HG02973 (cell line): ENCODE data around the gene TP53BP2.

Experiments
- ATAC-seq: cut with Tn5 transposase; IDR thresholded peaks from one replicate; pipeline ENCODE4 v1.9.1; 2021; ENCODE audit warnings: moderate library complexity; ENCODE audit not compliant: unreplicated experiment

The TP53BP2 gene

DNA sequence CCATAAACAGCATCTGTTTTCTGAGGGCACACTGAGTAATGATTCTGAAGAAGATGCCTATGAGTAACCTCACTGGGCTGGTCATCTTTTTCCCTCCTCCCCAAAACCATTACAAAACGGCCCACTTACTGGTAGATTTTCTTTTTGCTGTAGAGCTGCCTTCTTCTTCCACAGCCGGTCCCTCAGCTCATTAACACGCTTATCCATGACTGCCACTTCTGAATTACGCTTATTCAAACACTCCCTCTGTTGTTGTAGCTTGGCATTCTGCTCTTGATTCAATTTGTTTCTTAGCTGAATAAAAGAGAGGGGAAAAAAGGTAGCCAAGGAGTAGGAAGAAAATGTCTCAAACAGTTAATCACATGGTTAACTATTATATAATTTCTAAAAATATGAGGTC is 43.1 kb downstream of the TP53BP2 start:
- no peak for ATAC-seq

GRCh38 chr1:223802032-223802431 is 43.7 kb downstream of the TP53BP2 start:
- no peak for ATAC-seq

- no peak for ATAC-seq
These were observed 49.5 kb downstream of the TP53BP2 start for GRCh38 chr1:223796210-223796609.

DNA sequence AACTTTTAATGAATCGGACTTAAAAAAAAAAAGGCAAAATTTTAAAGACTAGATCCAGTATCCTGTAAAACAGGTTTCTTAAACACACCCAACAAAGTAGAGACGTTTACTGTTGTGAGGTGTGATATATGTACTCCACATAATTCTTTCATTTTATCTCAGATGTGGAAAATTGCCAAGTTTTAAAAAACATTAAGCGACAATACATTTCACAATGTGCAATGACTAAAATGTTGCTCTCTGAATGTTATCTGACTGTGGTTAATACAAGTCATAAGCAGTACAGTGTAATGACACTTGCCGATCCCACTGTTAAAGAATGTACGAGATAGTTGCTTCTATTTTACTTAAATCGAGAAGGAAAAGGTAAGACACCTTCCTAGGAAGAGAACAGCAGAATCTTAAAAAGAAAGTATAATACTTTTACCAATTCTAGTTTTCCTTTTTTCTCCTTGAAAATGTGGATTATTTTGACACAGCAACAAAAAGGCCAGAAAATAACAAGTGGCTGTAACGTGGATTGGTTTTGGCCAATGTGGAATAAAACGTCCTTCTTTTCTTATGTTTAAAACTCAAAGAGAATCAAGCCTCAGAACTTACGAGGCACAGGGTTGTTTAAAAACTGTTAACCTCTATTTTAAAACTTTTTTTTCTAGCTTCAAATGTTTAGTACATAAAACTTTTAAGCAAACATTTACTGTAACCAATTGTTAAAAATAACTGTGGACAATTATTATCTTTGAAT is 51.4 kb downstream of the TP53BP2 start:
- ATAC-seq: no peak

DNA sequence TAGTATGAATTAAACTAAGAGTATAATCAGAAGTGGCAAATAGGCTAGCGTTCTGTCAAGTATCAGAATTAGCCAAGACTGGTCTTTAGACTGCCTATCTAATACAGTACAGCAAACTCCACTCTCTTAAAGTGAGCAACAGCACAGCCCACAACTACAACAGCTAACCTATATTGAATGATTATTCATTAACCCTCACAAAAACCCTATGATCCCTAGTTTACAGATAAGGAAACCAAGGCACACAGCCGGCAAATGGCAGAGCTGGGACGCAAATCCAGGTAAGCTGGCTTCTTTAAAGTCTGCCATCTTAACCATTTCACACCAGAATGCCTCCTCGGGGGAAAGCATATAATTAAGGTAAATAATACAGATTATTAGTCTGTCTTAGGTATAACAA is 52.0 kb downstream of the TP53BP2 start:
- no peak for ATAC-seq

- ATAC-seq: no peak
These were observed 53.7 kb downstream of the TP53BP2 start for GRCh38 chr1:223792046-223792445.

- no peak for ATAC-seq
These were observed 56.9 kb downstream of the TP53BP2 start for GRCh38 chr1:223788746-223789415.

- no peak for ATAC-seq
These were observed 59.9 kb downstream of the TP53BP2 start for GRCh38 chr1:223785808-223786207.

DNA sequence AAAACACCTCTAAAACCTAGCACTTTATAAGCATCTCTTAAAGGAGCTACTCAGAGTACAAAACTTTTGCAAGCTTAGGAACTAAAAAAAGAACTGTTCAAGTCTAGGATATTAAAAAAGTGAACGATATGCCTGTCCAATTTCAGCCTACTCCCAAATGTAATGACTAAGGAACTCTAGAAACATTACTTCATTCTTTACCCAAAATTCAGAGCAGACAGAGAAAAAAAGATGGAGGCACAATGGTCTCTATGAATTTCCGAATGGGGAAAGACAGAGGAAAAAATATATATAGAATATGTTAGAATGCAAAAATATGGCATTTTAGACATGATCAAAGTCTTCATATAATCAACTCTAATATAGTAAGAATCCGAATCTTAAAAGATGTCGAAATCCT is 61.2 kb downstream of the TP53BP2 start:
- no peak for ATAC-seq

DNA sequence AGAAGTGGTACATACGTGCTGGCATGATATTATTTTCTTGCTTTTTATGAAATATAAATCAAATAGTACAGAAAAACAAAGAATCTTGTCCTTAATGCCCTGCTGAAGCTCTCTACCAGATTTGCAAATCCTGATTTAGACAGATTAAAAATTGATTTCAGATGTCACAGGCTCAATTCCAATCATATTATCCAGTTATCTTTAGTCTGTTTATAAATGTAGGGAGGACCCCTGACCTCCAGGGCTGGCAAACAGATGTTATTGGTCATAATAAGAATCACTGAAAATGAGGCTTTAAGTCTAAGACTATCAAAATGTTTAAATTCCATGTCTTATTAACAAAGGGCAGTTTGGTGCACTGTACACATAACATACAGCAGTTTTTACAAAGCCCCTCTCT is 62.1 kb downstream of the TP53BP2 start:
- no peak for ATAC-seq

DNA sequence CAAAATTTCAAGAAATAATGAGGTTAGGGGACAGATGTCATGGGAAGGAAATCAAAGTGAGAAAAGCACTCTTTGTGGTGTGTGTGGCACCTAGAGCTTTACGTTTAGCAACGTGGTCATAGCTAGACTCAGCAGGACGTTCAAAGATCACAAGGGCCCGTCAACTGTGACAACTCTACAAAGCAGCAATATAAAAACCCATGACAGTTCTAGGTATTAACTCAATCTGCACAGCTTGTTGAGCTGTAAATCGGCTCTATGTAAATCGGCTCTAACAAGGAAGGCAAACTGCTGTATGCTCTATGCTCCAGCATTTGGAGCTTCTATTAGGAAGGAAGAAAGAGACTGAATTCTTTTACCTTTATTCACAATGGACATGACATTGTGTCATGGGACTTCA is 64.8 kb downstream of the TP53BP2 start:
- no peak for ATAC-seq

- ATAC-seq: no peak
These were observed 65.4 kb downstream of the TP53BP2 start for GRCh38 chr1:223780318-223780717.

DNA sequence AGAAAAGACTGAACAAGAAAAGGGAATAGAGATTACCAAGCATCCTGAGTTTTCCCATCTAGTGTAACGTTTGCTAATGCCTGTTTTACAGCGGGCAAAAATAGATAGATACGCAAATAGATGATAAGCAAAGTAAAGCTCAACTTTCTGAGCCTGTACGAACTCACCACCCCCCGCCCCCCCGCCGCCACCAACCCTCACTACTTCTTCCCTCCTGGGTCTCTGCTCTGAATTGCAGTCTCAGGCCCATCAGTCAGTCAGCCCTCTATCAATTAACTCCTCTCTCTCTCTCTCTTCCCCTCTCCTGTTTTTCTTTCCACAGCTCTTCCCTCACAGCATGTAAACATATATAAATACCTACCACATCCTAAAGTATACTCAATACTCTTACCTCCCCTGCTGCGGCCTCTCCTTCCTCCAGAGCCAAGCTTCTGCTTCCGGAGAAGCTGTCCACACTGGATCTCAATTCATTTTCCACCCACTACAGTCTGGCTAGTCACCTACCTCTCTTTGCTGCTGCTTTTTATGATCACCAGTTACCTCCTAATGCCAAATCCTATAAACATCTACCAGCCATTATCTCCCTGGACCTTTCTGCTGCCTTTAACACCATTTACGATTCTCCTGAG is 68.8 kb downstream of the TP53BP2 start:
- no peak for ATAC-seq

- ATAC-seq: no peak
These were observed 69.5 kb downstream of the TP53BP2 start for GRCh38 chr1:223776075-223776814.

GRCh38 chr1:223775711-223776074 is 70.1 kb downstream of the TP53BP2 start:
- ATAC-seq: no peak

- no peak for ATAC-seq
These were observed 70.7 kb downstream of the TP53BP2 start for GRCh38 chr1:223775054-223775453.

DNA sequence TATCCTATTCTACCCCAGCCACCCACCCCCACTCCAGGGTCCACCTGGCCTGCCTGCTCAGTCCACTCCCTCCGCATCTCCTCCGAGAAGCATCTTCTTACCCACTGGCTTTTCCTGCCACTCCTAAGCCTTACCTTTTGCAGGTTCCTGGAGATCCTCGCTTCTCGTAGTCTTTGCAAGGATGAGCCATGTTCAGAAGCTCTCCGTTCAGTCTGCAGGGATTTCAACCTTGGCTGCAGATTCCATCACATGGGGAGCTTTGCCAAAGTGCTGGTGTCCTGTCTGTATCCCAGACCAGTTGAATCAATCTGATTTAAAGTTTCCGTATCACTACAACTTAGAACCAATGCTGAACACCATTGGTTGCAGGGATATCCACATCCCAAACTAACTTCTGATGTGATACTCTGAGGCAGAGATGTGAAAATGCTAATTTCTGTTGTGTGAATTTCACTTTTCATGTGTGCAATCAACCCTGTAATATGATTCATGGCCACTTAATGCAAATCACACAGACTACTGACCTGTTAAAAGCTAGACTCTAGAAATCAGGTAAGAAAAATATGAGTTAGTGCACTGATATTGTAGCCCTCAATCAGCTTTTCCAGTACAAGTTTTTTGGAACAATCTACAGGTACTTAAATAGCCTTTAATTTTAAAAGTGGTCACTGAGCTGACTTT is 71.5 kb downstream of the TP53BP2 start:
- ATAC-seq: no peak

DNA sequence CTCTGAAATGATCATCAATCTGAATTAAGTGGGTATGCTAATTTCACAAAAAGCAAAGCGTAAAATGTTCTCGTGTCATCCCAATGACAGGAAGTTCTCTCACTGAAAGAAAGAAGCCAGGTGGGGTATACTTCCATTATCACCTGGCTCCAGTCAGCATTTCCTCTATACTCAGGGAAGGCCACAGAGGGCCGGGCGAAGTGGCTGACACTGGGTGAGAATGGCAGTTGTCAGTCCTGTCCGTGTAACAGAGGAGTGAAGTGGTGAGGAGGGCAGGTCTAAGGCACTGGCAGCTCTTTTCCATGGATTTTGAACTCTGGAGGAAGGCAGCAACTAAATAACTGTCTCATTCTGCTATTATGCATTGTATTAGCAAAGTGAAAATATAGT is 73.0 kb downstream of the TP53BP2 start:
- ATAC-seq: no peak

- no peak for ATAC-seq
These were observed 73.7 kb downstream of the TP53BP2 start for GRCh38 chr1:223771814-223772770.

DNA sequence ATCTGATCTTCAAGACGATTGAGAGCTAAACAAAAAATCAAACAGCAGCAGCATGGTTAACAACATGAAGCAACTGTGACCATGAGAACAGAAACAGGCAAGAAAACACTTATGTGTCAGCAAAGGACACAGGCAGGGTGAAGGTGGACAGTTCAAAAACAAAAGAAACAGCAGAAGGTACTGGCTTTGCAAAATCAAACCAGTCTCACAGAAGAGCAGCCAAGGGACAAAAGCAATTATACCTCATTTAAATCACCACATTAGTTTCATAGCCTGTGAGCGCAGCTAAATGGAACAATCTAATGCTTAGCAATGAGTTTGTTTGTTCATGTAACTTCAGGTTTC is 74.3 kb downstream of the TP53BP2 start:
- ATAC-seq: no peak
